Measurements from ENCODE around the gene EI24. TPM values are rescaled to one million over a fixed set of nuclear protein-coding genes. Genes with fewer than 3 reads are reported as not detected.

Gene EI24
- total and polyA plus RNA-seq, 9 of the 15 experiments (the other 6 are each of a cell fraction or from before 2014, with no cell fraction given): 50.4 to 260 (median 168) TPM

DNA sequence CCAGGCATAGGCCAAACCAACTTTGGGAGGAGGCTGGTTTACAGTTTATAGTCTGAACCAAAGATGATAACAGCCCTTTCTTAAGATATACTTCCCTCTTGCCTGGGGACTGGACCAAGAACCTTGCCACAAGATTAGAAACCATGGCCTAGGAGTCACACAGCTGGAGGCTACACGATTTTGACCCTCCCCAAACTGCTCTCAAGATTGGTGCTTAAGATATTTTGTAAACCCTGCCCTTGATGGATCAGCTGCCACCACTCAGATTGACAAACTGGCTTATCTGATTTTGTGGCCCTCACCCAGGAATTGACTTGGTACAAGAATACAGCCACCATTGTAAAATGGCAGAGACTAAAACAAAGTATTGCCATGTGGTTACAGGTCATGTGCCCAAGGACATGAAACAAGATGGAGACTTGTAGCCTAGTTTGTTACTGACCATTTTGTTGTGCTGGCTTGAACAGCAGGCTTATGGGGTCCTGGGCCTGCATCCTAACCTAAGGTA is 17.4 kb upstream of the EI24 start (continued):
- 0 out of 2 replicates have a peak, but pooled peaks have one; percentile 74 for TF ChIP-seq ZKSCAN8 (CRISPR knock-in tag; IDR thresholded peaks at IDR 0.05)
- TF ChIP-seq PBX2 (CRISPR knock-in tag; IDR thresholded peaks at IDR 0.05; ENCODE audit: low read depth): no peak
- peak; percentile 58; the same call in 1 of the 2 replicates for TF ChIP-seq PBX2 (tag; conservative IDR thresholded peaks at IDR 0.05; ENCODE audit: low read depth)
- TF ChIP-seq ARID1B (IDR thresholded peaks at IDR 0.05): peak; percentile 83
- TF ChIP-seq MEIS2 (IDR thresholded peaks at IDR 0.05; ENCODE audit: partially characterized antibody): peak; percentile 79
- peak; percentile 58; the same call in 1 of the 2 replicates for TF ChIP-seq GATA2 (CRISPR knock-in tag; IDR thresholded peaks at IDR 0.05)
- TF ChIP-seq ZBTB11 (CRISPR knock-in tag; IDR thresholded peaks at IDR 0.05): no peak; a peak in 1 of 6 replicates
- peak; percentile 81 for TF ChIP-seq NCOR1 (IDR thresholded peaks at IDR 0.05)
- TF ChIP-seq, protein P1, sequence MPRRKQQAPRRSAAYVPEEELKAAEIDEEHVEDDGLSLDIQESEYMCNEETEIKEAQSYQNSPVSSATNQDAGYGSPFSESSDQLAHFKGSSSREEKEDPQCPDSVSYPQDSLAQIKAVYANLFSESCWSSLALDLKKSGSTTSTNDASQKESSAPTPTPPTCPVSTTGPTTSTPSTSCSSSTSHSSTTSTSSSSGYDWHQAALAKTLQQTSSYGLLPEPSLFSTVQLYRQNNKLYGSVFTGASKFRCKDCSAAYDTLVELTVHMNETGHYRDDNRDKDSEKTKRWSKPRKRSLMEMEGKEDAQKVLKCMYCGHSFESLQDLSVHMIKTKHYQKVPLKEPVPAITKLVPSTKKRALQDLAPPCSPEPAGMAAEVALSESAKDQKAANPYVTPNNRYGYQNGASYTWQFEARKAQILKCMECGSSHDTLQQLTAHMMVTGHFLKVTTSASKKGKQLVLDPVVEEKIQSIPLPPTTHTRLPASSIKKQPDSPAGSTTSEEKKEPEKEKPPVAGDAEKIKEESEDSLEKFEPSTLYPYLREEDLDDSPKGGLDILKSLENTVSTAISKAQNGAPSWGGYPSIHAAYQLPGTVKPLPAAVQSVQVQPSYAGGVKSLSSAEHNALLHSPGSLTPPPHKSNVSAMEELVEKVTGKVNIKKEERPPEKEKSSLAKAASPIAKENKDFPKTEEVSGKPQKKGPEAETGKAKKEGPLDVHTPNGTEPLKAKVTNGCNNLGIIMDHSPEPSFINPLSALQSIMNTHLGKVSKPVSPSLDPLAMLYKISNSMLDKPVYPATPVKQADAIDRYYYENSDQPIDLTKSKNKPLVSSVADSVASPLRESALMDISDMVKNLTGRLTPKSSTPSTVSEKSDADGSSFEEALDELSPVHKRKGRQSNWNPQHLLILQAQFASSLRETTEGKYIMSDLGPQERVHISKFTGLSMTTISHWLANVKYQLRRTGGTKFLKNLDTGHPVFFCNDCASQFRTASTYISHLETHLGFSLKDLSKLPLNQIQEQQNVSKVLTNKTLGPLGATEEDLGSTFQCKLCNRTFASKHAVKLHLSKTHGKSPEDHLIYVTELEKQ (CRISPR knock-in tag; IDR thresholded peaks at IDR 0.05): 0 out of 2 replicates have a peak, but pooled peaks have one; percentile 56
- 0 out of 2 replicates have a peak, but pooled peaks have one; percentile 59 for TF ChIP-seq ZNF449 (CRISPR knock-in tag; IDR thresholded peaks at IDR 0.05)
- TF ChIP-seq ETV1 (tag; conservative IDR thresholded peaks at IDR 0.05; ENCODE audit: low read depth): peak; percentile 54
- TF ChIP-seq ATF1 (CRISPR knock-in tag; IDR thresholded peaks at IDR 0.05): no peak
- 0 out of 2 replicates have a peak, but pooled peaks have one; percentile 9 for TF ChIP-seq ATF1 (tag; IDR thresholded peaks at IDR 0.05)
- TF ChIP-seq ZNF766 (CRISPR knock-in tag; conservative IDR thresholded peaks at IDR 0.05): peak; percentile 73
- peak; percentile 91 to 92 for TF ChIP-seq KDM1A (IDR thresholded peaks at IDR 0.05)
- TF ChIP-seq, protein P2, sequence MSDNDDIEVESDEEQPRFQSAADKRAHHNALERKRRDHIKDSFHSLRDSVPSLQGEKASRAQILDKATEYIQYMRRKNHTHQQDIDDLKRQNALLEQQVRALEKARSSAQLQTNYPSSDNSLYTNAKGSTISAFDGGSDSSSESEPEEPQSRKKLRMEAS (CRISPR knock-in tag; IDR thresholded peaks at IDR 0.05): peak; percentile 43
